Keratinocyte (primary cell): ENCODE data around the gene FOXS1. TPM values are rescaled to one million over a fixed set of nuclear protein-coding genes. Genes with fewer than 3 reads are reported as not detected.

Source experiments
- DNase-seq: peaks from one replicate; pipeline ENCODE4 v3.0.0-alpha.2; 2011; ENCODE audit warnings: low read depth, missing footprints, low spot score
- FAIRE-seq: peaks from 2 replicates; lab custom pipeline; 2011; peaks lifted over from hg19 to GRCh38; lab: Jason Lieb, UNC
- H2AFZ ChIP-seq: 2 replicates; pipeline ENCODE4 v1.6.0; 2012; ENCODE audit warnings: low read length, control low read depth, inconsistent platforms; ENCODE audit not compliant: control insufficient read depth
- H3K27ac ChIP-seq: 2 replicates; pipeline ENCODE4 v1.5.1; 2011; ENCODE audit warnings: low read length; ENCODE audit not compliant: control insufficient read depth, insufficient read depth
- H3K27me3 ChIP-seq: 3 replicates; pipeline ENCODE4 v1.6.0; 2011; ENCODE audit warnings: low read length; ENCODE audit not compliant: control insufficient read depth, insufficient read depth; ENCODE audit errors: extremely low read depth
- H3K36me3 ChIP-seq, 2 experiments: 2 replicates in 1 of 2; 3 replicates in 1 of 2; pipeline ENCODE4 v1.5.1; 2011; ENCODE audit warnings: low read length in 2 of 2, mild to moderate bottlenecking in 1 of 2; ENCODE audit not compliant: control insufficient read depth in 2 of 2, insufficient read depth in 2 of 2; ENCODE audit errors: extremely low read depth in 1 of 2
- H3K4me1 ChIP-seq: 3 replicates; pipeline ENCODE4 v1.5.1; 2011; ENCODE audit warnings: low read length; ENCODE audit not compliant: control insufficient read depth, insufficient read depth; ENCODE audit errors: extremely low read depth
- H3K4me2 ChIP-seq: 3 replicates; pipeline ENCODE4 v1.6.0; 2011; ENCODE audit warnings: low read depth, low read length; ENCODE audit not compliant: control insufficient read depth, insufficient read depth; ENCODE audit errors: extremely low read depth
- H3K4me3 ChIP-seq, 3 experiments: fragments of 200-600 bp in 1 of 3; sonication (generic) in 1 of 3; 2 replicates in 2 of 3; 3 replicates in 1 of 3; pipeline ENCODE4 v1.5.1; 2011 to 2016; ENCODE audit warnings: low read length in 3 of 3, mild to moderate bottlenecking in 3 of 3, control low read depth in 2 of 3, inconsistent platforms in 1 of 3, low read depth in 1 of 3, mixed read lengths in 1 of 3, mixed run types in 1 of 3, moderate library complexity in 1 of 3; ENCODE audit not compliant: control insufficient read depth in 2 of 3, insufficient read depth in 2 of 3; ENCODE audit errors: extremely low read depth in 1 of 3
- H3K79me2 ChIP-seq: 2 replicates; pipeline ENCODE4 v1.6.0; 2012; ENCODE audit warnings: low read length; ENCODE audit not compliant: control insufficient read depth, insufficient read depth
- H3K9ac ChIP-seq: 3 replicates; pipeline ENCODE4 v1.6.0; 2011; ENCODE audit warnings: low read length; ENCODE audit not compliant: control insufficient read depth, insufficient read depth; ENCODE audit errors: extremely low read depth
- H3K9me1 ChIP-seq: 3 replicates; pipeline ENCODE4 v1.6.0; 2011; ENCODE audit warnings: low read length; ENCODE audit not compliant: control insufficient read depth, insufficient read depth; ENCODE audit errors: extremely low read depth
- H3K9me3 ChIP-seq: 2 replicates; pipeline ENCODE4 v1.5.1; 2012; ENCODE audit warnings: low read depth, low read length; ENCODE audit not compliant: control insufficient read depth
- H4K20me1 ChIP-seq: 3 replicates; pipeline ENCODE4 v1.6.0; 2011; ENCODE audit warnings: low read length; ENCODE audit not compliant: control insufficient read depth, insufficient read depth; ENCODE audit errors: extremely low read depth
- EZH2 ChIP-seq: IDR thresholded peaks from one replicate; pipeline ENCODE4 v1.6.1; 2012; ENCODE audit warnings: inconsistent platforms, mild to moderate bottlenecking, low read length, moderate library complexity
- dilution Hi-C: fragments of 300-500 bp; cut with MboI; formaldehyde crosslinking; loops from one replicate; pipeline ENCODE4 v1.7.0; 2020; ENCODE audit warnings: low sequenced_read_pairs; ENCODE audit not compliant: extremely low pct_ligation_motif_present
- polyA plus RNA-seq, 5 experiments: library from polyadenylated mRNA; depleted of rRNA in 3 of 5; stranded (reverse) in 3 of 5; stranded (forward) in 1 of 5; unstranded in 1 of 5; fragments of >200 nt; gene quantifications; 1 replicate in 1 of 5; 2 replicates in 3 of 5; 3 replicates in 1 of 5; pipeline versions ENCODE4 v1.2.1 to v1.2.3, GENCODE V29; 2011 to 2012; ENCODE audit warnings: missing spikeins in 2 of 5, low read depth in 1 of 5, low replicate concordance in 1 of 5
- TF ChIP-seq, protein P1 (sequence below), 3 experiments: IDR thresholded peaks in 1 of 3; conservative IDR thresholded peaks in 1 of 3; optimal IDR thresholded peaks in 1 of 3; 2 replicates in 2 of 3; 3 replicates in 1 of 3; pipeline versions ENCODE3 to v1.5.1; 2011; ENCODE audit warnings: low read length in 3 of 3, mild to moderate bottlenecking in 3 of 3, moderate library complexity in 2 of 3, control low read depth in 1 of 3, inconsistent platforms in 1 of 3; ENCODE audit not compliant: insufficient read depth in 2 of 3; ENCODE audit errors: extremely low read depth in 1 of 3

The FOXS1 gene
- polyA plus RNA-seq, 1 donor (not counting 4 experiments of a cell fraction or from before 2014, with no cell fraction given): not detected

DNA sequence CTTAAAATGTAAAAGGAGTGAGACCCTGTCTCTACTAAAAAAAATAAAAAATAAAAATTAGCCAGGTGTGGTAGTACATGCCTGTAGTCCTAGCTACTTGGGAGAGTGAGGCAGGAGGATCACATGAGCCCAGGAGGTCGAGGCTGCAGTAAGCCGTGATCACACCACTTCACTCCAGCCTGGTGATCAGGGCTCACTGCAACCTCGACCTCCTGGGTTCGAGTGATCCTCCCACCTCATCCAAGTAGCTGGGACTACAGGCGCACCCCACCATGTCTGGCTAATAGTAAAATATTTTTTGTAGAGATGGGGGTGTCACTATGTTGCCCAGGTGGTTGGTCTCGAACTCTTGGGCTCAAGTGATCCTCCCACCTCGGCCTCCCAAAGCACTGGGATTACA lies 8.1 kb upstream of the FOXS1 start:
- Histone ChIP-seq H3K9me1 (no peaks in the 10 kb centered on the region), H3K36me3 (no peaks in the 10 kb centered on the region), H3K4me1 (no peaks in the 10 kb centered on the region), H3K9ac (no peak overlapping the region), H3K4me2 (no peak overlapping the region), H3K27ac (no peak overlapping the region), H3K79me2 (no peaks in the 10 kb centered on the region), H4K20me1 (no peaks in the 10 kb centered on the region), H2AFZ (no peak overlapping the region), H3K9me3 (no peaks in the 10 kb centered on the region), H3K27me3 (peaks cover 34% of the 10 kb centered on the region), H3K4me3 (no peak overlapping the region)
- TF ChIP-seq EZH2: no peak
- TF ChIP-seq, protein P1, sequence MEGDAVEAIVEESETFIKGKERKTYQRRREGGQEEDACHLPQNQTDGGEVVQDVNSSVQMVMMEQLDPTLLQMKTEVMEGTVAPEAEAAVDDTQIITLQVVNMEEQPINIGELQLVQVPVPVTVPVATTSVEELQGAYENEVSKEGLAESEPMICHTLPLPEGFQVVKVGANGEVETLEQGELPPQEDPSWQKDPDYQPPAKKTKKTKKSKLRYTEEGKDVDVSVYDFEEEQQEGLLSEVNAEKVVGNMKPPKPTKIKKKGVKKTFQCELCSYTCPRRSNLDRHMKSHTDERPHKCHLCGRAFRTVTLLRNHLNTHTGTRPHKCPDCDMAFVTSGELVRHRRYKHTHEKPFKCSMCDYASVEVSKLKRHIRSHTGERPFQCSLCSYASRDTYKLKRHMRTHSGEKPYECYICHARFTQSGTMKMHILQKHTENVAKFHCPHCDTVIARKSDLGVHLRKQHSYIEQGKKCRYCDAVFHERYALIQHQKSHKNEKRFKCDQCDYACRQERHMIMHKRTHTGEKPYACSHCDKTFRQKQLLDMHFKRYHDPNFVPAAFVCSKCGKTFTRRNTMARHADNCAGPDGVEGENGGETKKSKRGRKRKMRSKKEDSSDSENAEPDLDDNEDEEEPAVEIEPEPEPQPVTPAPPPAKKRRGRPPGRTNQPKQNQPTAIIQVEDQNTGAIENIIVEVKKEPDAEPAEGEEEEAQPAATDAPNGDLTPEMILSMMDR (optimal IDR thresholded peaks at IDR 0.05 in 1 of 3, IDR thresholded peaks at IDR 0.05 in 1 of 3, conservative IDR thresholded peaks at IDR 0.05 in 1 of 3; ENCODE audit: extremely low read depth in 1 of 3, insufficient read depth in 2 of 3, low read length in 3 of 3): no peak
- dilution Hi-C loops: no loop called here
- no peak for FAIRE-seq
- no peak for DNase-seq

DNA sequence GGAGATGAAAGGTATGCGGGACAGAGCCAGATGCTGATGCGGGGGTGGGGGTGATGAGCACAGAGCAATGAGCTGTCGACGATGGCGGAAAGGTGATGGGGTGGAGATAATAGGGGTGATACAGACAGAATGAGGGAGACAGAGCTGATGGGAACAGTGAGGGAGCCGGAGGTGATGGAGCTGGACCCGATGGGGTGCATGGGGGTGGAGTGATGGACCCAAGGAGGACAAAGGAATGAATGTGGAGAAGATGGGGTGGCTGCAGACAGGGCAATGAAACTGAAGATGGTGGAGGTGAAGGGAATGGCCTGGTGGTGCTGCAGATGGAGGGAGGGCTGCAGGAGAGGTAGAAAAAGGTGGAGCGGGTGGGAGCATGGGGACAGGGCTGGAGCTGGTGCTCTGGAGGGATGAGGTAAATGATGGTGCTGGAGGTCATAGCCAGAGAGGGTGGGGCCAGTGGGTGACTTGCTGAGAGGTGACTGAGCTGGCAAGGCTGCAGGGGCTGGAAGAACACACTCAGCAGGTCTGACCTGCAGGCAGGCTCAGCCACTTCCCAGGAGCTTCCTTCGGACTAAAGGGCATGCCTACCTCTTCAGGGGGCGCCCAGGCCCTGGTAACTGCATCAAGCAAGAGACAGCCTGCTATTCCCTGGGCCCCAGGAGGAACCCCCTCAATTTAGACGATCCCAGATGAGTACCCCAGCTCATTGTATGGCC lies 6.0 kb upstream of the FOXS1 start:
- Histone ChIP-seq H3K27ac (no peak overlapping the region), H4K20me1 (no peaks in the 10 kb centered on the region), H3K27me3 (peaks cover 27% of the 10 kb centered on the region), H3K9me3 (no peaks in the 10 kb centered on the region), H3K4me3 (no peak overlapping the region), H3K36me3 (no peaks in the 10 kb centered on the region), H3K4me1 (no peaks in the 10 kb centered on the region), H3K4me2 (no peak overlapping the region), H2AFZ (no peak overlapping the region), H3K9ac (no peak overlapping the region), H3K79me2 (no peaks in the 10 kb centered on the region), H3K9me1 (no peaks in the 10 kb centered on the region)
- TF ChIP-seq EZH2: no peak
- TF ChIP-seq, protein P1 (optimal IDR thresholded peaks at IDR 0.05 in 1 of 3, IDR thresholded peaks at IDR 0.05 in 1 of 3, conservative IDR thresholded peaks at IDR 0.05 in 1 of 3; ENCODE audit: extremely low read depth in 1 of 3, insufficient read depth in 2 of 3, low read length in 3 of 3): no peak
- FAIRE-seq (no peak), DNase-seq (no peak)
- dilution Hi-C loops: no loop called here
